Activated T-helper 1 cell treated with anti-CD3 and anti-CD28 coated beads, Interleukin-12 subunit alpha, Interleukin-12 subunit beta, Interleukin-2, Interleukin-4 antibody, amounts not matched to agents 30 ng/mL and 10 ng/mL and 1 ng/mL, durations not matched to agents 14 hours and 24 hours and 36 hours (primary cell): ENCODE data around the gene SLC1A7. TPM values are rescaled to one million over a fixed set of nuclear protein-coding genes. Genes with fewer than 3 reads are reported as not detected.

ENCODE experiments used
- DNase-seq: peaks from one replicate; pipeline ENCODE4 v3.0.0; 2021; ENCODE audit warnings: low spot score
- H3K27ac Mint-ChIP-seq: one replicate; pipeline ENCODE4 v1.8.0; 2021; ENCODE audit warnings: mild to moderate bottlenecking, mixed read lengths
- H3K27me3 Mint-ChIP-seq: one replicate; pipeline ENCODE4 v1.8.0; 2022; ENCODE audit warnings: mild to moderate bottlenecking, moderate library complexity, mixed read lengths; ENCODE audit not compliant: insufficient read depth
- H3K36me3 Mint-ChIP-seq: one replicate; pipeline ENCODE4 v1.8.0; 2021; ENCODE audit warnings: low read depth, mixed read lengths
- H3K4me1 Mint-ChIP-seq: one replicate; pipeline ENCODE4 v1.8.0; 2021; ENCODE audit warnings: low read depth, mixed read lengths
- H3K4me3 Mint-ChIP-seq: one replicate; pipeline ENCODE4 v1.8.0; 2021; ENCODE audit warnings: mild to moderate bottlenecking, moderate library complexity, mixed read lengths
- H3K9me3 Mint-ChIP-seq: one replicate; pipeline ENCODE4 v1.8.0; 2021; ENCODE audit warnings: mixed read lengths
- intact Hi-C: fragments of 100-400 bp; cut with micrococcal nuclease; formaldehyde crosslinking; loops from one replicate; pipeline ENCODE4 v1.15.1; 2024
- total RNA-seq: library from RNA; stranded (reverse); gene quantifications from 2 replicates; pipeline ENCODE4 v1.2.3, GENCODE V29; 2022

Gene SLC1A7
- total RNA-seq, 1 donor from 2014 or later = not detected

- no peak for DNase-seq
- Mint-ChIP-seq H3K27ac (no peak overlapping the region), H3K9me3 (peaks cover 6% of the 10 kb centered on the region), H3K36me3 (no peaks in the 10 kb centered on the region), H3K27me3 (peaks cover 4% of the 10 kb centered on the region), H3K4me1 (peaks cover 9% of the 10 kb centered on the region), H3K4me3 (no peak overlapping the region)
- intact Hi-C loops = no loop called here
Measured at GRCh38 chr1:53115403-53116306, 26.8 kb downstream of the SLC1A7 start.

DNA sequence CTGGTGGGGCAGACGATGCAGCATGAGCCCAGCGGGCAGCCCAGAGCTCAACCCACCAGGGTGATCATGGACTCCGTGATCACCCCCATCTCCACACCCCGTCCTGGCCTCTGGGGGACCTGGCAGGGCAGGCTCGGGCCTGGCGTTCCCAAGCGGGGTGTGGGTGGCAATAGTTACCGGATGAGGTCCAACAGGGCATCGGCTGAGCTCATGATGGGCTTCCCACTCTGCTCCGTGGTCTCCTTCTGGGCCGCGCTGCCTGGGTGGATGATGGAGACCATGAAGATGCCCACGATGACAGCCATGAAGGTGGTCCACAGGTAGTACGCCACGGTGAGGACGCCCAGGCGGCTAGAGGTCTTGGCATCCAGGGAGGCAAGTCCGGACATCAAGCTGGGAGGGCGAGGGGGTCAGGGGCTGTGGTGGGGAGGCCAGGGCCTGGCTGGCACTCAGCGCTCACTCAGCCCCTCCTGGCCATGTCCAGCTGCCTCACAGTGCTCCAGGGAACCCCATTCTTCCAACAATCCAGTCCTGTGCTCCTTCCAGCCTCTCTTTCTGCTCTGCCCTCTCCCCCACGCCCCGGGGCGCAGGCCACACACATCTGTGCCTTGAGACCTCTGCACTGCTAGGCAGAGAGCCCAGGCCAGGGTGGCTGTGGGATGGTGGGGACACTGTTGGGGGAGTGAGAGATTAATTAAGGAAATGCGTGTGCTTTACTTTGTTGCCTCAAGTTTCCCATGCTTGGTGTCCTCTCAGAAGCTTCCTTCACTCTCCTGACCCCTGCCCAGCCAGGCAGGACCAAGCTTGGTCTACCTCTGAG is 27.6 kb downstream of the SLC1A7 start:
- peaks cover 4% of the 10 kb centered on the region for H3K27me3 Mint-ChIP-seq
- no peak overlapping the region for H3K27ac Mint-ChIP-seq
- H3K4me1 Mint-ChIP-seq = peaks cover 10% of the 10 kb centered on the region
- H3K4me3 Mint-ChIP-seq = no peak overlapping the region
- H3K9me3 Mint-ChIP-seq = peaks cover 6% of the 10 kb centered on the region
- no peaks in the 10 kb centered on the region for H3K36me3 Mint-ChIP-seq
- DNase-seq = no peak
- intact Hi-C loops = no loop called here

DNA sequence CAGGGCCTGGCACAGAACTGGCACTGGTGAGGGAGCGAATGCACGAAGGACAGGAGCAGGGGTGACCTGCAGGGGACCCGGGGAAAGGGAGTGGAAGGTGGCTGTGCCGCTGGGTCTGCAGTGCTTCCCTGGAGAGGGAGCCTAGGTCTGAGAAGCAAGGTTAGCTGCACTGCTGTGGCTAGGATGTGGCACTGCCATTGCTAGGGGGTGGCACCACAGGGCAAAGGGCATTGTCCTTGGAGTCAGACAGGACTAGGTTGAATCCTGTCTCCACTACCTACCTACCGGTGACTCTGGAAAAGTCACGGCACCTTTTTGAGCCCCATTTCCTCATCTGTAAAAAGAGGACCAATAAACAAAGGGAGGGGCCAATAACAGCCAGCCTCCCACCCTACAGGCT is 28.3 kb downstream of the SLC1A7 start:
- peaks cover 10% of the 10 kb centered on the region for H3K4me1 Mint-ChIP-seq
- no peak overlapping the region for H3K27ac Mint-ChIP-seq
- intact Hi-C loops = no loop called here

GRCh38 chr1:53112861-53113260 is 29.6 kb downstream of the SLC1A7 start:
- peaks cover 6% of the 10 kb centered on the region for H3K9me3 Mint-ChIP-seq
- H3K36me3 Mint-ChIP-seq = no peaks in the 10 kb centered on the region
- H3K4me3 Mint-ChIP-seq = no peak overlapping the region
- intact Hi-C loops = no loop called here
- peaks cover 4% of the 10 kb centered on the region for H3K27me3 Mint-ChIP-seq
- H3K4me1 Mint-ChIP-seq = peaks cover 15% of the 10 kb centered on the region
- no peak for DNase-seq
- no peak overlapping the region for H3K27ac Mint-ChIP-seq

More for the DNA sequence above, 28.3 kb downstream of the SLC1A7 start:
- H3K4me3 Mint-ChIP-seq = no peak overlapping the region
- no peaks in the 10 kb centered on the region for H3K36me3 Mint-ChIP-seq
- peaks cover 6% of the 10 kb centered on the region for H3K9me3 Mint-ChIP-seq
- no peak for DNase-seq
- peaks cover 4% of the 10 kb centered on the region for H3K27me3 Mint-ChIP-seq

GRCh38 chr1:53112271-53112774 is 30.1 kb downstream of the SLC1A7 start:
- no peak for DNase-seq
- H3K9me3 Mint-ChIP-seq = peaks cover 6% of the 10 kb centered on the region
- peaks cover 21% of the 10 kb centered on the region for H3K4me1 Mint-ChIP-seq
- H3K27me3 Mint-ChIP-seq = peaks cover 4% of the 10 kb centered on the region
- H3K36me3 Mint-ChIP-seq = no peaks in the 10 kb centered on the region
- no peak overlapping the region for H3K27ac Mint-ChIP-seq
- no peak overlapping the region for H3K4me3 Mint-ChIP-seq
- intact Hi-C loops = no loop called here

DNA sequence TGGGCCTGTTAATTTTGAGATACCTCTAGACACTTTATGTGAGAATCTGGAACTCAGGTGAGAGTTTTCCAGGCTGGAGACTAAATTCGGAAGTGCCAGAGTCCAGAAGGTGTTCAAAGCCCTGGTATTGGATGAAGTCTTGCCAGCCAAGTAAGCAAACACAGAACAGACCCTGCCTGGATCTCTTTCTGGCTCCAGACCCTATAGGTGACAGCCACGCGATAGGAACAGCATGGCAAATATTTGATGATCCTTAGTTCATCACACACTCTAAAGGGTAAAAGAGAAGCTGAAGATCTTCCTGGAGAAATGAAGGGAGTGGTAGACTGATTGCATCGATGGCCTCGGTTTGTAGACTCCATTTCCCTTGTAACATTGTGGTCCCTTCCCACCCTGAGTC is 30.7 kb downstream of the SLC1A7 start:
- no peak overlapping the region for H3K4me3 Mint-ChIP-seq
- intact Hi-C loops = no loop called here
- no peak for DNase-seq
- H3K36me3 Mint-ChIP-seq = no peaks in the 10 kb centered on the region
- H3K27ac Mint-ChIP-seq = no peak overlapping the region
- H3K4me1 Mint-ChIP-seq = peaks cover 23% of the 10 kb centered on the region
- peaks cover 6% of the 10 kb centered on the region for H3K9me3 Mint-ChIP-seq
- peaks cover 4% of the 10 kb centered on the region for H3K27me3 Mint-ChIP-seq

DNA sequence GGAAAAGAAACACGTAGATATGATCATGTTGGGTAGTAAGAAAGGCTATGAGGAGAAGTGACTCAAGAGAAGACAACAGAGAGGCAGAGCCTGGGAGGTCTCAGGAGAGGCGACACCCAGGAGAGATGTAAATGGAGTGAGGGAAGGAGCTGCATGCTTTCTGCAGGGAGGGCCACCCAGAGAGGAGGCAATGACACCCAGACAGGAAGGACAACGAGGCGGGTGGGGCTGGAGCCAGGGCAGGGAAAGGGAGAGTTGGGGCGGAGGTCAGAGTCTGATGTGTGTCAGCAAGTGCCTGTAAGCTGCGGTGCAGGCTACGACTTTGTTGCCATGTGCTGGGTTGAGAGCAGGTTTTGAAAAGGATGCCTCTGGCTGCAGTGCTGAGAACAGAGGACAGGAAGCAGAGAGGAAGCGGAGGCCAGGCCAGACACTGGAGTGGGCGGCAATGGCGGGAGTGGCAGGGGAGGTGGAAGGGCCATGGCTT is 31.3 kb downstream of the SLC1A7 start:
- intact Hi-C loops = no loop called here
- DNase-seq = no peak
- Mint-ChIP-seq H3K27me3 (peaks cover 4% of the 10 kb centered on the region), H3K4me3 (no peak overlapping the region), H3K4me1 (peaks cover 23% of the 10 kb centered on the region), H3K27ac (no peak overlapping the region), H3K36me3 (no peaks in the 10 kb centered on the region), H3K9me3 (peaks cover 6% of the 10 kb centered on the region)

- Mint-ChIP-seq H3K27ac (no peak overlapping the region), H3K27me3 (peaks cover 4% of the 10 kb centered on the region), H3K4me1 (peaks cover 23% of the 10 kb centered on the region), H3K36me3 (no peaks in the 10 kb centered on the region), H3K9me3 (peaks cover 6% of the 10 kb centered on the region), H3K4me3 (no peak overlapping the region)
- intact Hi-C loops = no loop called here
- DNase-seq = no peak
Measured at GRCh38 chr1:53110370-53111072, 31.9 kb downstream of the SLC1A7 start.

- peaks cover 6% of the 10 kb centered on the region for H3K9me3 Mint-ChIP-seq
- H3K4me3 Mint-ChIP-seq = no peak overlapping the region
- peaks cover 4% of the 10 kb centered on the region for H3K27me3 Mint-ChIP-seq
- DNase-seq = no peak
- no peak overlapping the region for H3K27ac Mint-ChIP-seq
- H3K36me3 Mint-ChIP-seq = no peaks in the 10 kb centered on the region
- peaks cover 23% of the 10 kb centered on the region for H3K4me1 Mint-ChIP-seq
- intact Hi-C loops = no loop called here
Measured at GRCh38 chr1:53108646-53109580, 33.5 kb downstream of the SLC1A7 start.

DNA sequence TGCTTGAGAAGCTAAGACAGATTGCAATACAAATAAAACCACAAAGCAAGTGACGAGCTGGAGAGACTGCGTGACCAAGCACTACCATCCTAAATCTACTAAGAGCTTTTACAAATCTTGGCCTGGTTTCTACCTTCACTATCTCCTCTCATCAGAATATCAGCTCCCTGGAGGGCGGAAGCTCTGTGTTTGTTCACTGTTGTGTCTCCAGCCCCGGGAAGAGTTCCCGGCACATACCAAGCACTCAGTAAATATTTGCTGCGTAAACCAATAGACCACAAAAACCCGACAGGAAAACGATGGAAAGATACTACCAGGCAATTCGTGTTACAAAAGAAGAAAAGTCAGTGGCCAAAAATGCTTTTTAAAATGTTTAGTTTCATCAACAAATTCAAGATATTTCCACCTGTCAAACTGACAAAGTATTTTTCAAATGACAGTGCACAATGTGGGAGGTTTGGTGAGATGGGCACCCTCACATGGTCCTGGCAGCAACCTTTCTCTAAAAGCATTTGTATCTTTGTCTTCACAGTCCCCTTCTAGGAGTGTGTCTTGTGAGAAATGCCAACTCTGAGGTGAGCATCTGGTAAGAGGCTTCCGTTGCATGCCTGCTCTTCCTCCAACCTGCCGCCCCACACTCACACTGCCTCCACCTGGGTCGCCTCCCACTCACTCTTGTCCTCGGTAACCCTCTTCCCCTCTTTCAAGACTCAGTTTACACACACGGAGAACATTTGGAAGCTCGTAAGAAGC is 34.7 kb downstream of the SLC1A7 start:
- Mint-ChIP-seq H3K9me3 (peaks cover 6% of the 10 kb centered on the region), H3K4me3 (no peak overlapping the region), H3K4me1 (peaks cover 23% of the 10 kb centered on the region), H3K27ac (no peak overlapping the region), H3K27me3 (peaks cover 4% of the 10 kb centered on the region), H3K36me3 (no peaks in the 10 kb centered on the region)
- DNase-seq = no peak
- intact Hi-C loops = no loop called here

- intact Hi-C loops = no loop called here
- H3K4me1 Mint-ChIP-seq = peaks cover 23% of the 10 kb centered on the region
- H3K27me3 Mint-ChIP-seq = peaks cover 4% of the 10 kb centered on the region
- H3K4me3 Mint-ChIP-seq = no peak overlapping the region
- no peaks in the 10 kb centered on the region for H3K36me3 Mint-ChIP-seq
- peaks cover 4% of the 10 kb centered on the region for H3K9me3 Mint-ChIP-seq
- H3K27ac Mint-ChIP-seq = no peak overlapping the region
- no peak for DNase-seq
Measured at GRCh38 chr1:53107090-53107489, 35.3 kb downstream of the SLC1A7 start.
